ENCODE results near the gene FRMD4A.

FRMD4A gene

GRCh38 chr10:13634207-13634606 lies 696.5 kb downstream of the FRMD4A start:
- no peak for DNase-seq (ENCODE audit: low read depth in 1 of 2, low spot score in 1 of 2)
- TF ChIP-seq SPI1 (IDR thresholded peaks at IDR 0.05; ENCODE audit: borderline replicate concordance, low read depth) (no peak), GABPA (IDR thresholded peaks at IDR 0.05; ENCODE audit: low read depth) (no peak), CTCF (IDR thresholded peaks at IDR 0.05; ENCODE audit: insufficient read depth, low read length) (no peak)
- Histone ChIP-seq H3K27me3 (ENCODE audit: insufficient read depth, poor library complexity, severe bottlenecking) (no peaks in the 10 kb centered on the region), H3K4me3 (replicated peaks; ENCODE audit: insufficient read depth, low read length) (no peak overlapping the region), H3K27ac (replicated peaks) (no peak overlapping the region)

- no peak for TF ChIP-seq POLR2AphosphoS5 (IDR thresholded peaks at IDR 0.05; ENCODE audit: low read depth)
- no peak for TF ChIP-seq GABPA (IDR thresholded peaks at IDR 0.05; ENCODE audit: low read depth)
- TF ChIP-seq CTCF (IDR thresholded peaks at IDR 0.05; ENCODE audit: insufficient read depth, low read length): no peak
- no peak for TF ChIP-seq REST (IDR thresholded peaks at IDR 0.05; ENCODE audit: insufficient replicate concordance, low read depth)
- TF ChIP-seq SPI1 (IDR thresholded peaks at IDR 0.05; ENCODE audit: borderline replicate concordance, low read depth): no peak
- DNase-seq (ENCODE audit: low read depth in 1 of 2, low spot score in 1 of 2): no peak
- H3K27me3 ChIP-seq (ENCODE audit: insufficient read depth, poor library complexity, severe bottlenecking): no peaks in the 10 kb centered on the region
- H3K27ac ChIP-seq (replicated peaks): no peak overlapping the region
- H3K4me3 ChIP-seq (replicated peaks; ENCODE audit: insufficient read depth, low read length): no peak overlapping the region
Observed at GRCh38 chr10:13633689-13634088, 697.0 kb downstream of the FRMD4A start.

- no peak for DNase-seq (ENCODE audit: low read depth in 1 of 2, low spot score in 1 of 2)
- Histone ChIP-seq H3K27ac (replicated peaks) (no peak overlapping the region), H3K4me3 (replicated peaks; ENCODE audit: insufficient read depth, low read length) (no peak overlapping the region), H3K27me3 (ENCODE audit: insufficient read depth, poor library complexity, severe bottlenecking) (no peaks in the 10 kb centered on the region)
- TF ChIP-seq POLR2AphosphoS5 (IDR thresholded peaks at IDR 0.05; ENCODE audit: low read depth) (no peak), SPI1 (IDR thresholded peaks at IDR 0.05; ENCODE audit: borderline replicate concordance, low read depth) (no peak), GABPA (IDR thresholded peaks at IDR 0.05; ENCODE audit: low read depth) (no peak), CTCF (IDR thresholded peaks at IDR 0.05; ENCODE audit: insufficient read depth, low read length) (no peak), REST (IDR thresholded peaks at IDR 0.05; ENCODE audit: insufficient replicate concordance, low read depth) (no peak)
Observed at GRCh38 chr10:13632884-13633440, 697.8 kb downstream of the FRMD4A start.

GRCh38 chr10:13632440-13632839 lies 698.3 kb downstream of the FRMD4A start:
- Histone ChIP-seq H3K27ac (replicated peaks) (no peak overlapping the region), H3K27me3 (ENCODE audit: insufficient read depth, poor library complexity, severe bottlenecking) (no peaks in the 10 kb centered on the region), H3K4me3 (replicated peaks; ENCODE audit: insufficient read depth, low read length) (no peak overlapping the region)
- TF ChIP-seq REST (IDR thresholded peaks at IDR 0.05; ENCODE audit: insufficient replicate concordance, low read depth) (no peak), POLR2AphosphoS5 (IDR thresholded peaks at IDR 0.05; ENCODE audit: low read depth) (no peak), GABPA (IDR thresholded peaks at IDR 0.05; ENCODE audit: low read depth) (no peak), SPI1 (IDR thresholded peaks at IDR 0.05; ENCODE audit: borderline replicate concordance, low read depth) (no peak), CTCF (IDR thresholded peaks at IDR 0.05; ENCODE audit: insufficient read depth, low read length) (no peak)
- no peak for DNase-seq (ENCODE audit: low read depth in 1 of 2, low spot score in 1 of 2)

All from HL-60 (cell line).